Hepatocyte (in vitro differentiated cells): ENCODE measurements around the gene EXOSC6. TPM values are rescaled to one million over a fixed set of nuclear protein-coding genes. Genes with fewer than 3 reads are reported as not detected.
"Not testable (repeated sequence)": the region's sequence is repeated elsewhere in the genome, so short reads cannot be mapped to it uniquely, and the experiment has no call there.

Experiments
- DNase-seq: peaks from one replicate; pipeline ENCODE4 v3.0.0-alpha.2; 2016; ENCODE audit warnings: low spot score
- H2AFZ ChIP-seq: fragments of 200-600 bp; sonication (generic); 2 replicates; pipeline ENCODE4 v1.6.0; 2016; ENCODE audit warnings: antibody characterized with exemption, mild to moderate bottlenecking
- H3K27ac ChIP-seq: fragments of 200-600 bp; sonication (generic); 2 replicates; pipeline ENCODE4 v1.5.1; 2016; ENCODE audit warnings: mild to moderate bottlenecking
- H3K27me3 ChIP-seq: fragments of 200-600 bp; sonication (generic); 2 replicates; pipeline ENCODE4 v1.6.1; 2016
- H3K36me3 ChIP-seq: fragments of 200-600 bp; sonication (generic); replicated peaks from 2 replicates; pipeline ENCODE4 v1.5.1; 2016; ENCODE audit warnings: low read depth; ENCODE audit not compliant: insufficient read depth
- H3K4me1 ChIP-seq: fragments of 200-600 bp; sonication (generic); 2 replicates; pipeline ENCODE4 v1.5.1; 2016; ENCODE audit warnings: mild to moderate bottlenecking, moderate library complexity; ENCODE audit not compliant: insufficient read depth
- H3K4me2 ChIP-seq: fragments of 200-600 bp; sonication (generic); 2 replicates; pipeline ENCODE4 v1.6.0; 2016
- H3K4me3 ChIP-seq: fragments of 200-600 bp; sonication (generic); 2 replicates; pipeline ENCODE4 v1.5.1; 2016; ENCODE audit warnings: mild to moderate bottlenecking
- H3K79me2 ChIP-seq: fragments of 200-600 bp; sonication (generic); 2 replicates; pipeline ENCODE4 v1.6.0; 2017; ENCODE audit warnings: mild to moderate bottlenecking
- H3K9me2 ChIP-seq: fragments of 200-600 bp; sonication (generic); replicated peaks from 2 replicates; pipeline ENCODE4 v1.6.0; 2017; ENCODE audit warnings: mild to moderate bottlenecking; ENCODE audit not compliant: insufficient read depth
- H3K9me3 ChIP-seq: fragments of 200-600 bp; sonication (generic); 2 replicates; pipeline ENCODE4 v1.5.1; 2016; ENCODE audit warnings: low read depth, mild to moderate bottlenecking
- H4K20me1 ChIP-seq: fragments of 200-600 bp; sonication (generic); 2 replicates; pipeline ENCODE4 v1.6.0; 2016; ENCODE audit warnings: mild to moderate bottlenecking; ENCODE audit not compliant: insufficient read depth, poor library complexity, severe bottlenecking
- WGBS: methylation state at CpG from one replicate; pipeline ENCODE4 v1.1.6; 2016; ENCODE audit warnings: low lambda C conversion rate; ENCODE audit errors: missing lambda C conversion rate; 5-methylcytosine and 5-hydroxymethylcytosine counted together
- polyA plus RNA-seq: library from polyadenylated mRNA; unstranded; fragments of >200 nt; fragmentation: Nextera tagmentation; extraction: Ambion mirVana; gene quantifications from 2 replicates; pipeline ENCODE4 v1.2.1, GENCODE V29; 2016
- small RNA-seq: library from RNA; depleted of rRNA; stranded (forward); fragments of <200 nt; gene quantifications from one replicate; pipeline ENCODE3, GENCODE V24; 2014
- total RNA-seq: library from RNA; depleted of rRNA; stranded (reverse); fragments of >200 nt; gene quantifications from 2 replicates; pipeline ENCODE4 v1.2.3, GENCODE V29; 2014

EXOSC6 gene
- total and polyA plus RNA-seq, 2 experiments from 2014 or later = 21.4 to 28.7 TPM

- not testable (repeated sequence) for H3K4me2 ChIP-seq, H3K79me2 ChIP-seq, H2AFZ ChIP-seq, H3K27me3 ChIP-seq, H4K20me1 ChIP-seq, H3K4me3 ChIP-seq, H3K27ac ChIP-seq, DNase-seq, H3K9me3 ChIP-seq, H3K4me1 ChIP-seq, H3K36me3 ChIP-seq, H3K9me2 ChIP-seq
- 90% methylated on average over 8 of the region's 8 CpGs for WGBS
Measured at GRCh38 chr16:70200063-70200462, 51.7 kb downstream of the EXOSC6 start.

- not testable (repeated sequence) for H3K27me3 ChIP-seq, H3K36me3 ChIP-seq, H3K27ac ChIP-seq, H3K4me2 ChIP-seq, H4K20me1 ChIP-seq, H3K4me3 ChIP-seq, H3K4me1 ChIP-seq, H3K9me3 ChIP-seq, H3K79me2 ChIP-seq, DNase-seq, H2AFZ ChIP-seq, H3K9me2 ChIP-seq
- WGBS = 67% methylated on average over 9 of the region's 9 CpGs
Measured at GRCh38 chr16:70199170-70199569, 52.6 kb downstream of the EXOSC6 start.

GRCh38 chr16:70198666-70199065 is 53.1 kb downstream of the EXOSC6 start:
- H3K9me3 ChIP-seq, H3K79me2 ChIP-seq, H4K20me1 ChIP-seq, H3K36me3 ChIP-seq, DNase-seq, H3K9me2 ChIP-seq, H2AFZ ChIP-seq, H3K4me1 ChIP-seq, H3K4me3 ChIP-seq, H3K4me2 ChIP-seq, H3K27ac ChIP-seq, H3K27me3 ChIP-seq: not testable (repeated sequence)
- WGBS = 80% methylated on average over 3 of the region's 3 CpGs

GRCh38 chr16:70198230-70198629 is 53.5 kb downstream of the EXOSC6 start:
- H3K9me2 ChIP-seq, H3K4me2 ChIP-seq, H3K4me1 ChIP-seq, H3K27ac ChIP-seq, H3K9me3 ChIP-seq, DNase-seq, H2AFZ ChIP-seq, H4K20me1 ChIP-seq, H3K27me3 ChIP-seq, H3K4me3 ChIP-seq, H3K36me3 ChIP-seq, H3K79me2 ChIP-seq: not testable (repeated sequence)
- 90% methylated on average over 9 of the region's 9 CpGs for WGBS

- not testable (repeated sequence) for H3K27ac ChIP-seq, H3K4me2 ChIP-seq, H3K4me1 ChIP-seq, H3K9me2 ChIP-seq, H3K79me2 ChIP-seq, H3K27me3 ChIP-seq, H3K9me3 ChIP-seq, H4K20me1 ChIP-seq, H3K4me3 ChIP-seq, DNase-seq, H2AFZ ChIP-seq, H3K36me3 ChIP-seq
- 94% methylated on average over 6 of the region's 7 CpGs for WGBS
Measured at GRCh38 chr16:70197611-70198010, 54.1 kb downstream of the EXOSC6 start.

Small RNA genes lying within 50 kb of the gene (small RNA-seq; reads per million reads assigned to genes)
- gene AC009060.2 = not detected
- not detected for gene RN7SL279P

Other genes with a start within 250 kb of the EXOSC6 start
- 16.7 and 17.2 TPM in 2 replicates for gene PDPR, start 137.6 kb downstream of the EXOSC6 start, total RNA-seq
- gene PDPR, start 137.6 kb downstream of the EXOSC6 start, polyA plus RNA-seq = 5.3 and 6.8 TPM in 2 replicates
- gene CLEC18C, start 78.2 kb downstream of the EXOSC6 start, total RNA-seq = not detected in 2 replicates
- gene CLEC18C, start 78.2 kb downstream of the EXOSC6 start, polyA plus RNA-seq = not detected in 2 replicates
- 73.8 and 78.6 TPM in 2 replicates for gene AARS1, start 37.6 kb upstream of the EXOSC6 start, total RNA-seq
- 71.2 and 79.5 TPM in 2 replicates for gene AARS1, start 37.6 kb upstream of the EXOSC6 start, polyA plus RNA-seq
- 26.6 and 31.6 TPM in 2 replicates for gene DDX19B, start 47.2 kb upstream of the EXOSC6 start, total RNA-seq
- 33.8 and 38.7 TPM in 2 replicates for gene DDX19B, start 47.2 kb upstream of the EXOSC6 start, polyA plus RNA-seq
- 49.5 and 55.7 TPM in 2 replicates for gene DDX19A, start 95.0 kb upstream of the EXOSC6 start, total RNA-seq
- 39.1 and 45.1 TPM in 2 replicates for gene DDX19A, start 95.0 kb upstream of the EXOSC6 start, polyA plus RNA-seq
- gene ST3GAL2, start 187.2 kb upstream of the EXOSC6 start, total RNA-seq = 24.2 and 29.2 TPM in 2 replicates
- gene ST3GAL2, start 187.2 kb upstream of the EXOSC6 start, polyA plus RNA-seq = 20.8 and 25.6 TPM in 2 replicates
- 13.3 and 25.9 TPM in 2 replicates for gene FCSK, start 202.7 kb upstream of the EXOSC6 start, total RNA-seq
- gene FCSK, start 202.7 kb upstream of the EXOSC6 start, polyA plus RNA-seq = 12.1 and 15.7 TPM in 2 replicates